ENCODE measurements around the gene OCEL1. TPM values are rescaled to one million over a fixed set of nuclear protein-coding genes. Genes with fewer than 3 reads are reported as not detected.

OCEL1 gene
- total RNA-seq, 1 donor from 2014 or later, result 23.4 TPM

- H3K4me1 Mint-ChIP-seq (ENCODE audit: low read depth, unreplicated experiment), result peaks cover 5% of the 10 kb centered on the region
- no peak for DNase-seq
- H3K4me3 Mint-ChIP-seq (ENCODE audit: unreplicated experiment), result no peak overlapping the region
- no peaks in the 10 kb centered on the region for H3K36me3 Mint-ChIP-seq (ENCODE audit: unreplicated experiment)
- peaks cover 9% of the 10 kb centered on the region for H3K9me3 Mint-ChIP-seq (ENCODE audit: unreplicated experiment)
- TF ChIP-seq, protein P1, sequence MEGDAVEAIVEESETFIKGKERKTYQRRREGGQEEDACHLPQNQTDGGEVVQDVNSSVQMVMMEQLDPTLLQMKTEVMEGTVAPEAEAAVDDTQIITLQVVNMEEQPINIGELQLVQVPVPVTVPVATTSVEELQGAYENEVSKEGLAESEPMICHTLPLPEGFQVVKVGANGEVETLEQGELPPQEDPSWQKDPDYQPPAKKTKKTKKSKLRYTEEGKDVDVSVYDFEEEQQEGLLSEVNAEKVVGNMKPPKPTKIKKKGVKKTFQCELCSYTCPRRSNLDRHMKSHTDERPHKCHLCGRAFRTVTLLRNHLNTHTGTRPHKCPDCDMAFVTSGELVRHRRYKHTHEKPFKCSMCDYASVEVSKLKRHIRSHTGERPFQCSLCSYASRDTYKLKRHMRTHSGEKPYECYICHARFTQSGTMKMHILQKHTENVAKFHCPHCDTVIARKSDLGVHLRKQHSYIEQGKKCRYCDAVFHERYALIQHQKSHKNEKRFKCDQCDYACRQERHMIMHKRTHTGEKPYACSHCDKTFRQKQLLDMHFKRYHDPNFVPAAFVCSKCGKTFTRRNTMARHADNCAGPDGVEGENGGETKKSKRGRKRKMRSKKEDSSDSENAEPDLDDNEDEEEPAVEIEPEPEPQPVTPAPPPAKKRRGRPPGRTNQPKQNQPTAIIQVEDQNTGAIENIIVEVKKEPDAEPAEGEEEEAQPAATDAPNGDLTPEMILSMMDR (IDR thresholded peaks at IDR 0.05; ENCODE audit: partially characterized antibody, unreplicated experiment), result no peak
- no peak overlapping the region for H3K27ac Mint-ChIP-seq (ENCODE audit: unreplicated experiment)
- peaks cover 6% of the 10 kb centered on the region for H3K27me3 Mint-ChIP-seq (ENCODE audit: unreplicated experiment)
These were observed 11.0 kb downstream of the OCEL1 start for GRCh38 chr19:17236811-17237543.

- TF ChIP-seq, protein P1 (IDR thresholded peaks at IDR 0.05; ENCODE audit: partially characterized antibody, unreplicated experiment), result no peak
- DNase-seq, result no peak
- Mint-ChIP-seq H3K36me3 (ENCODE audit: unreplicated experiment) (no peaks in the 10 kb centered on the region), H3K27ac (ENCODE audit: unreplicated experiment) (no peak overlapping the region), H3K4me3 (ENCODE audit: unreplicated experiment) (peak overlapping the region; percentile 46), H3K27me3 (ENCODE audit: unreplicated experiment) (peaks cover 9% of the 10 kb centered on the region), H3K4me1 (ENCODE audit: low read depth, unreplicated experiment) (peaks cover 8% of the 10 kb centered on the region), H3K9me3 (ENCODE audit: unreplicated experiment) (peaks cover 9% of the 10 kb centered on the region)
These were observed 12.0 kb downstream of the OCEL1 start for GRCh38 chr19:17237747-17238706.

- Mint-ChIP-seq H3K27ac (ENCODE audit: unreplicated experiment) (peak overlapping the region; percentile 17), H3K36me3 (ENCODE audit: unreplicated experiment) (no peaks in the 10 kb centered on the region), H3K4me1 (ENCODE audit: low read depth, unreplicated experiment) (peaks cover 7% of the 10 kb centered on the region), H3K27me3 (ENCODE audit: unreplicated experiment) (peaks cover 9% of the 10 kb centered on the region), H3K9me3 (ENCODE audit: unreplicated experiment) (peaks cover 6% of the 10 kb centered on the region), H3K4me3 (ENCODE audit: unreplicated experiment) (no peak overlapping the region)
- no peak for DNase-seq
- TF ChIP-seq, protein P1 (IDR thresholded peaks at IDR 0.05; ENCODE audit: partially characterized antibody, unreplicated experiment), result no peak
These were observed 14.2 kb downstream of the OCEL1 start for GRCh38 chr19:17240062-17240752.

DNA sequence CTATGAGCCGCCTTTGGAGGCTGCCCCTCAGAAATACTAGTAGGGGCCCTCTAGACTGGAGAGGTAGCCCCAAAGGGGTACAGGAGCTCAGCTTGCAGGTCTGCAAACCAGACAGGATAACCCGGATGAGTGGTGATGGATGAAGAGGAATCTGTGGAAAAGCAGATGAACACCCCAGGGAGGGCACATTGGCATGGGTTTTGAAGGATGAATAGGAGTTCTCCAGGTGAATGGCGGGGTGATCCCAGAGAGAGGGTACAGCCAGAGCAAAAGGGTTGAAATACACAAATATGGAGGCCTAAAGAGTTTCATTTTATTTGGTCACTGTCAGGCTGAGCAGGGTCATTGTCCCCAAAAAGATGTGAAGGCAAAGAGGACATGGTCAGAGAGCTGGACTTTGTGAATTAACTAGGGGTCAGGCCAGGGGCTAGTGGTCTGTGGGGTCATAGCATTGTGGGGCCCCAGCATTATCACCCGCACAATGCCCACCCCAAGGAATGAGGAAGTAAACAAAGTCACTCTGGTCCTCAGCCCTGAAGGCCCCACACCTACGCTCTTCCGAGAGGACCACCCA lies 14.9 kb downstream of the OCEL1 start:
- Mint-ChIP-seq H3K36me3 (ENCODE audit: unreplicated experiment) (no peaks in the 10 kb centered on the region), H3K4me1 (ENCODE audit: low read depth, unreplicated experiment) (peaks cover 7% of the 10 kb centered on the region), H3K27ac (ENCODE audit: unreplicated experiment) (peak overlapping the region; percentile 17), H3K9me3 (ENCODE audit: unreplicated experiment) (peaks cover 6% of the 10 kb centered on the region), H3K4me3 (ENCODE audit: unreplicated experiment) (peak overlapping the region; percentile 55), H3K27me3 (ENCODE audit: unreplicated experiment) (peaks cover 9% of the 10 kb centered on the region)
- no peak for DNase-seq
- TF ChIP-seq, protein P1 (IDR thresholded peaks at IDR 0.05; ENCODE audit: partially characterized antibody, unreplicated experiment), result no peak

All from glutamatergic neuron (in vitro differentiated cells).